K562 (cell line): ENCODE measurements around the gene LCLAT1. TPM values are rescaled to one million over a fixed set of nuclear protein-coding genes. Genes with fewer than 3 reads are reported as not detected.

Source experiments
- ARID1B ChIP-seq: fragments of 450-650 bp; IDR thresholded peaks from 2 replicates; pipeline ENCODE4 v1.6.1; 2016; ENCODE audit warnings: antibody characterized with exemption, mild to moderate bottlenecking, inconsistent platforms
- ATF1 ChIP-seq, 2 experiments: fragments of 450-650 bp in 1 of 2; IDR thresholded peaks; 2 replicates each; pipeline ENCODE4 v1.6.1; 2016; ENCODE audit warnings: missing compliant biosample characterization in 1 of 2, missing genetic modification characterization in 1 of 2
- CEBPG ChIP-seq, 3 experiments: fragments of 200-800 bp in 1 of 3; sonication (Bioruptor generic) in 1 of 3; sonication (generic) in 1 of 3; formaldehyde crosslinking in 1 of 3; IDR thresholded peaks in 2 of 3; conservative IDR thresholded peaks in 1 of 3; 2 replicates each; pipeline versions ENCODE4 v1.6.1 to v1.8.0; 2016 to 2022; ENCODE audit warnings: missing compliant biosample characterization in 2 of 3, missing genetic modification characterization in 2 of 3, mild to moderate bottlenecking in 1 of 3, missing genetic modification reagents in 1 of 3
- CHD4 ChIP-seq: fragments of 200-600 bp; sonication (generic); IDR thresholded peaks from 3 replicates; pipeline ENCODE4 v1.6.1; 2012; ENCODE audit warnings: low read depth, mild to moderate bottlenecking, mixed read lengths, low read length, inconsistent platforms; ENCODE audit not compliant: insufficient read depth, insufficient replicate concordance, poor library complexity, severe bottlenecking
- CREB1 ChIP-seq, 2 experiments: sonication (generic) in 1 of 2; formaldehyde crosslinking in 1 of 2; IDR thresholded peaks; 2 replicates each; pipeline versions ENCODE4 v1.6.1 to v1.8.0; 2012 to 2022; ENCODE audit warnings: inconsistent platforms in 1 of 2, mild to moderate bottlenecking in 1 of 2, missing genetic modification reagents in 1 of 2, moderate library complexity in 1 of 2
- CTBP1 ChIP-seq: fragments of 450-650 bp; IDR thresholded peaks from 2 replicates; pipeline ENCODE4 v1.6.1; 2016; ENCODE audit warnings: borderline replicate concordance
- DPF2 ChIP-seq: fragments of 450-650 bp; IDR thresholded peaks from 2 replicates; pipeline ENCODE4 v1.6.1; 2016
- EGR1 ChIP-seq: fragments of 450-650 bp; conservative IDR thresholded peaks from 2 replicates; pipeline ENCODE4 v1.6.1; 2017; ENCODE audit warnings: mild to moderate bottlenecking
- EP400 ChIP-seq: fragments of 450-650 bp; IDR thresholded peaks from 2 replicates; pipeline ENCODE4 v1.6.1; 2017; ENCODE audit warnings: antibody characterized with exemption, mild to moderate bottlenecking, moderate library complexity
- ESRRB ChIP-seq: fragments of 250-450 bp; sonication (Bioruptor Pico); IDR thresholded peaks from 2 replicates; pipeline ENCODE4 v1.5.0; 2020; ENCODE audit warnings: mild to moderate bottlenecking, moderate library complexity, borderline replicate concordance
- ETS2 ChIP-seq: IDR thresholded peaks from 2 replicates; pipeline ENCODE4 v1.6.1; 2016; ENCODE audit warnings: borderline replicate concordance, missing genetic modification characterization, mild to moderate bottlenecking, moderate library complexity, missing compliant biosample characterization; ENCODE audit not compliant: poor library complexity, severe bottlenecking
- FOXA3 ChIP-seq, 2 experiments: fragments of 450-650 bp in 1 of 2; sonication (generic) in 1 of 2; formaldehyde crosslinking; IDR thresholded peaks in 1 of 2; conservative IDR thresholded peaks in 1 of 2; 2 replicates each; pipeline versions ENCODE4 v1.4.0 to v1.8.0; 2020 to 2022; ENCODE audit warnings: mild to moderate bottlenecking in 2 of 2, missing genetic modification reagents in 1 of 2
- GTF2E2 ChIP-seq: fragments of 200-800 bp; sonication (Bioruptor generic); IDR thresholded peaks from 2 replicates; pipeline ENCODE4 v1.6.1; 2016; ENCODE audit warnings: missing genetic modification characterization, missing compliant biosample characterization
- ILF3 ChIP-seq: fragments of 450-650 bp; IDR thresholded peaks from 2 replicates; pipeline ENCODE4 v1.6.1; 2018; ENCODE audit warnings: antibody characterized with exemption, mild to moderate bottlenecking, moderate library complexity, borderline replicate concordance
- MYBL2 ChIP-seq, 2 experiments: fragments of 450-650 bp in 1 of 2; sonication (generic) in 1 of 2; formaldehyde crosslinking in 1 of 2; IDR thresholded peaks; 2 replicates each; pipeline versions ENCODE4 v1.6.1 to v1.8.1; 2017 to 2022; ENCODE audit warnings: borderline replicate concordance in 1 of 2, inconsistent platforms in 1 of 2, low read depth in 1 of 2, mild to moderate bottlenecking in 1 of 2, missing genetic modification reagents in 1 of 2, moderate library complexity in 1 of 2
- MYC ChIP-seq, 2 experiments: fragments of 250-450 bp in 1 of 2; sonication (Bioruptor Pico) in 1 of 2; IDR thresholded peaks; 2 replicates each; pipeline versions ENCODE4 v1.5.1 to v1.6.1; 2012 to 2021; ENCODE audit warnings: low read depth in 2 of 2, borderline replicate concordance in 1 of 2, improper control_type of control experiment in 1 of 2, low read length in 1 of 2, mild to moderate bottlenecking in 1 of 2, moderate library complexity in 1 of 2
- NELFE ChIP-seq: IDR thresholded peaks from 2 replicates; pipeline ENCODE4 v1.6.1; 2011; ENCODE audit warnings: mild to moderate bottlenecking; ENCODE audit not compliant: insufficient read depth, insufficient read length
- NR2F6 ChIP-seq: fragments of 450-650 bp; formaldehyde crosslinking; IDR thresholded peaks from 2 replicates; pipeline ENCODE4 v1.4.0; 2020; ENCODE audit warnings: mild to moderate bottlenecking
- PHF8 ChIP-seq: fragments of 200-600 bp; sonication (generic); IDR thresholded peaks from 2 replicates; pipeline ENCODE4 v1.6.1; 2012; ENCODE audit warnings: mixed run types, mild to moderate bottlenecking, inconsistent platforms, low read length, moderate library complexity, borderline replicate concordance
- ZBTB1 ChIP-seq: sonication (generic); formaldehyde crosslinking; IDR thresholded peaks from 2 replicates; pipeline ENCODE4 v1.8.1; 2023; ENCODE audit warnings: missing genetic modification reagents, low read depth, mild to moderate bottlenecking, borderline replicate concordance
- ZNF184 ChIP-seq: sonication (generic); formaldehyde crosslinking; IDR thresholded peaks from 2 replicates; pipeline ENCODE4 v1.5.0; 2020; ENCODE audit warnings: missing genetic modification reagents
- polyA plus RNA-seq, 8 experiments: library from polyadenylated mRNA; depleted of rRNA in 4 of 8; stranded (reverse) in 5 of 8; unstranded in 3 of 8; fragments of >200 nt; fragmentation: Nextera tagmentation in 2 of 8; fragmentation: Illumina TruSeq in 1 of 8; extraction: Ambion mirVana in 2 of 8; extraction: Trizol in 1 of 8; gene quantifications; 2 replicates each; pipeline versions ENCODE4 v1.2.1 to v1.2.3, GENCODE V29; 2011 to 2014; ENCODE audit warnings: inconsistent platforms in 1 of 8, missing spikeins in 1 of 8
- total RNA-seq, 7 experiments: library from RNA; depleted of rRNA in 6 of 7; stranded (reverse); fragments of >200 nt in 6 of 7; fragmentation: Illumina TruSeq in 2 of 7; extraction: Trizol in 2 of 7; gene quantifications; 2 replicates each; pipeline versions ENCODE4 v1.2.1 to v1.2.3, GENCODE V29; 2011 to 2021; ENCODE audit warnings: low replicate concordance in 1 of 7
- TF ChIP-seq, protein P1 (sequence below): fragments of 450-650 bp; IDR thresholded peaks from 2 replicates; pipeline ENCODE4 v1.6.1; 2016; ENCODE audit warnings: missing biosample characterization, missing genetic modification characterization
- TF ChIP-seq, protein P2 (sequence below): fragments of 450-650 bp; IDR thresholded peaks from 2 replicates; pipeline ENCODE4 v1.6.1; 2016; ENCODE audit warnings: antibody characterized with exemption

LCLAT1 gene
- total and polyA plus RNA-seq, 9 of the 15 experiments (the other 6 are each of a cell fraction or from before 2014, with no cell fraction given): 8.9 to 63.3 (median 25.4) TPM

DNA sequence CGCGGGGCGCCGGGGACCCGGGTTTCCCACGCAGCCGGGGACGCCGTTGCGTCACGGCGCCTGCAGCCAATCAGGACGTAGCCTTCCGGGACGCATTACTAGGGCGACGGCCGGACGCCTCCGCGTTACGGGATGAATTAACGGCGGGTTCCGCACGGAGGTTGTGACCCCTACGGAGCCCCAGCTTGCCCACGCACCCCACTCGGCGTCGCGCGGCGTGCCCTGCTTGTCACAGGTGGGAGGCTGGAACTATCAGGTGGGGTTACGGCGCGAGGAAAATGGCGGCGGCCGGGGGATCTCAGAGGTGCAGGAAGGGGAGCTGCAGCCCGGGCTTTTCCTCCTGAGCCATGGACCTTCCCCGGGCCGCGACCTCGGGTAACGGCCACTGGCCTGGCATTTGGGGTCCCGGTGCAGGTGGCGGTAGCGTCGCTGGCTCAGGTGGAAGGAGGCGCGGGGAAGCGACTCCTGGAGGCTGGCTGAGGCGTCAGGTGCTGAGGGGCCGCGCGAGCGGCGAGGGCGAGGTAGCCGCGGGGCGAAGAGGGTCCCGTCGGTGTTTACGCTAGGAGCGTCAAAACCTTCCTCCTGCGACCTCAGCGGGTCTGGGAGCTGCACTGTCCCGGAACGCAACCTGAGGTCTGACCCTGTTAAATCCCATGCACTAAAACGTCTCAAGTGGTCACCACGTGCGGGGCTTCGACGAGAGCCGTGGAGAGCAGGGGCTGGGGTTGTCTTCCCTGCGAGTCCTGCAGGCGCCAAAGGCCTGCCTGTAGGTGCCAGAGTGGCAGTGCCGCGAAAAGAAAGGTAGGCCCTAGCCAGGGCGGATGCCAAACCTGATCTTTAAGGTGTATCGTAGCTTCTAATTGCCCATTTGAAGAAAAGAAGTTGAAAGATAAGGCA lies at the start of gene LCLAT1 (continued):
- no peak for TF ChIP-seq ESRRB
- TF ChIP-seq CEBPG (CRISPR knock-in tag; IDR thresholded peaks at IDR 0.05): peak; percentile 80
- peak; percentile 81 to 88 for TF ChIP-seq CEBPG (tag; conservative IDR thresholded peaks at IDR 0.05 in 1 of 2, IDR thresholded peaks at IDR 0.05 in 1 of 2)
- TF ChIP-seq MYBL2 (IDR thresholded peaks at IDR 0.05; ENCODE audit: low read depth): peak; percentile 32; the same call in 1 of the 2 replicates
- TF ChIP-seq MYBL2 (CRISPR knock-in tag; IDR thresholded peaks at IDR 0.05; ENCODE audit: borderline replicate concordance): no peak
- TF ChIP-seq, protein P1, sequence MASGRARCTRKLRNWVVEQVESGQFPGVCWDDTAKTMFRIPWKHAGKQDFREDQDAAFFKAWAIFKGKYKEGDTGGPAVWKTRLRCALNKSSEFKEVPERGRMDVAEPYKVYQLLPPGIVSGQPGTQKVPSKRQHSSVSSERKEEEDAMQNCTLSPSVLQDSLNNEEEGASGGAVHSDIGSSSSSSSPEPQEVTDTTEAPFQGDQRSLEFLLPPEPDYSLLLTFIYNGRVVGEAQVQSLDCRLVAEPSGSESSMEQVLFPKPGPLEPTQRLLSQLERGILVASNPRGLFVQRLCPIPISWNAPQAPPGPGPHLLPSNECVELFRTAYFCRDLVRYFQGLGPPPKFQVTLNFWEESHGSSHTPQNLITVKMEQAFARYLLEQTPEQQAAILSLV (tag): no peak
- TF ChIP-seq EGR1: peak; percentile 95
- peak; percentile 21; the same call in 1 of the 2 replicates for TF ChIP-seq ARID1B
- peak; percentile 86 for TF ChIP-seq ZBTB1 (CRISPR knock-in tag)
- TF ChIP-seq GTF2E2: peak; percentile 55; the same call in 1 of the 2 replicates
- TF ChIP-seq DPF2: no peak
- TF ChIP-seq NELFE: no peak
- peak; percentile 85; the same call in 1 of the 2 replicates for TF ChIP-seq PHF8
- TF ChIP-seq ETS2 (tag): no peak
- no peak for TF ChIP-seq NR2F6 (CRISPR knock-in tag)
- peak; percentile 85 for TF ChIP-seq EP400
- peak; percentile 30 for TF ChIP-seq MYC (IDR thresholded peaks at IDR 0.05; ENCODE audit: low read depth, low read length)
- peak; percentile 71; the same call in 1 of the 2 replicates for TF ChIP-seq MYC (CRISPR knock-in tag; IDR thresholded peaks at IDR 0.05; ENCODE audit: borderline replicate concordance, low read depth)
- TF ChIP-seq, protein P2, sequence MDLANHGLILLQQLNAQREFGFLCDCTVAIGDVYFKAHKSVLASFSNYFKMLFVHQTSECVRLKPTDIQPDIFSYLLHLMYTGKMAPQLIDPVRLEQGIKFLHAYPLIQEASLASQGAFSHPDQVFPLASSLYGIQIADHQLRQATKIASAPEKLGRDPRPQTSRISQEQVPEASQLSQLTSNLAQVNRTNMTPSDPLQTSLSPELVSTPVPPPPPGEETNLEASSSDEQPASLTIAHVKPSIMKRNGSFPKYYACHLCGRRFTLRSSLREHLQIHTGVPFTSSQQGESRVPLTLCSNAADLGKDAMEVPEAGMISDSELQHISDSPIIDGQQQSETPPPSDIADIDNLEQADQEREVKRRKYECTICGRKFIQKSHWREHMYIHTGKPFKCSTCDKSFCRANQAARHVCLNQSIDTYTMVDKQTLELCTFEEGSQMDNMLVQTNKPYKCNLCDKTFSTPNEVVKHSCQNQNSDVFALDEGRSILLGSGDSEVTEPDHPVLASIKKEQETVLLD: peak; percentile 78; the same call in 1 of the 2 replicates
- TF ChIP-seq ILF3: no peak
- TF ChIP-seq CTBP1: peak; percentile 47; the same call in 1 of the 2 replicates
- no peak for TF ChIP-seq ZNF184
- peak; percentile 83 for TF ChIP-seq ATF1 (CRISPR knock-in tag; IDR thresholded peaks at IDR 0.05)
- peak; percentile 98 for TF ChIP-seq ATF1 (tag; IDR thresholded peaks at IDR 0.05)
- TF ChIP-seq CHD4: no peak
- TF ChIP-seq FOXA3 (CRISPR knock-in tag; conservative IDR thresholded peaks at IDR 0.05 in 1 of 2, IDR thresholded peaks at IDR 0.05 in 1 of 2): peak in 1 of 2 experiments; percentile 42; a peak in 2 of 4 replicates
- peak; percentile 97 for TF ChIP-seq CREB1 (IDR thresholded peaks at IDR 0.05)
- TF ChIP-seq CREB1 (CRISPR knock-in tag; IDR thresholded peaks at IDR 0.05): peak; percentile 95
